Stimulated activated CD4-positive, alpha-beta T cell treated with anti-CD3 and anti-CD28 coated beads, Interleukin-1b, Interleukin-23, amount 100 ng/mL, for 4 hours (primary cell): Measurements from ENCODE around the gene NAA15.
"Not testable (repeated sequence)": the region's sequence is repeated elsewhere in the genome, so short reads cannot be mapped to it uniquely, and the experiment has no call there.

Experiments
- DNase-seq, 2 donors: peaks; one replicate each; pipeline ENCODE4 v3.0.0-alpha.2; 2020; ENCODE audit warnings: low read depth in 2 of 2

NAA15 gene

GRCh38 chr4:139297001-139297410 lies 4.3 kb upstream of the NAA15 start:
- DNase-seq = no peak

GRCh38 chr4:139299536-139299935 lies 1.8 kb upstream of the NAA15 start:
- no peak for DNase-seq

- DNase-seq = peak in 1 of 2 donors; percentile 12
Measured at GRCh38 chr4:139300431-139301112, 733 bp upstream of the NAA15 start.

GRCh38 chr4:139301821-139302611 lies 711 bp downstream of the NAA15 start, which contains the start of gene NDUFC1:
TSS of gene NDUFC1 (minus strand) at chr4:139302477. CDS start at chr4:139295798, 6,679 bp downstream.
- peak; percentile 34 to 48 for DNase-seq

GRCh38 chr4:139304920-139305319 lies 3.6 kb downstream of the NAA15 start:
- no peak for DNase-seq

GRCh38 chr4:139311909-139312308 lies 10.6 kb downstream of the NAA15 start:
- no peak for DNase-seq

- DNase-seq = no peak
Measured at GRCh38 chr4:139312552-139313332, 11.4 kb downstream of the NAA15 start.

- not testable (repeated sequence) for DNase-seq
Measured at GRCh38 chr4:139313414-139313813, 12.1 kb downstream of the NAA15 start.

- no peak for DNase-seq
Measured at GRCh38 chr4:139314047-139314800, 12.9 kb downstream of the NAA15 start.

GRCh38 chr4:139315221-139315675 lies 13.9 kb downstream of the NAA15 start:
- DNase-seq = no peak

- no peak for DNase-seq
Measured at GRCh38 chr4:139316733-139317132, 15.4 kb downstream of the NAA15 start.

- no peak for DNase-seq
Measured at GRCh38 chr4:139317635-139318034, 16.3 kb downstream of the NAA15 start.

GRCh38 chr4:139319571-139319970 lies 18.3 kb downstream of the NAA15 start:
- no peak for DNase-seq

GRCh38 chr4:139322070-139322469 lies 20.8 kb downstream of the NAA15 start:
- DNase-seq = not testable (repeated sequence)

GRCh38 chr4:139322541-139322940 lies 21.2 kb downstream of the NAA15 start:
- not testable (repeated sequence) for DNase-seq

- DNase-seq = no peak
Measured at GRCh38 chr4:139324620-139325019, 23.3 kb downstream of the NAA15 start.

GRCh38 chr4:139329665-139330200 lies 28.4 kb downstream of the NAA15 start:
- no peak for DNase-seq

GRCh38 chr4:139330283-139330682 lies 29.0 kb downstream of the NAA15 start:
- DNase-seq = no peak

GRCh38 chr4:139331185-139331584 lies 29.9 kb downstream of the NAA15 start:
- DNase-seq = no peak

GRCh38 chr4:139333046-139333445 lies 31.7 kb downstream of the NAA15 start:
- no peak for DNase-seq

GRCh38 chr4:139337612-139338011 lies 36.3 kb downstream of the NAA15 start:
- DNase-seq = no peak
